A673 (cell line): ENCODE measurements around the gene KATNAL1. TPM values are rescaled to one million over a fixed set of nuclear protein-coding genes. Genes with fewer than 3 reads are reported as not detected.
A peak's percentile ranks its signal among the peaks of the same experiment; 100 is the strongest.

Experiments
- BruUV-seq: library from RNA; stranded (reverse); fragments of 400-500 nt; replicated peaks from 2 replicates; lab custom pipeline; 2021; lab: Mats Ljungman, UMichigan
- CTCF ChIA-PET: fragments of 300-600 bp; sonication (Branson Sonifier 250); formaldehyde crosslinking; loops from one replicate; lab custom pipeline; 2022; ENCODE audit warnings: antibody characterized with exemption; lab: Charles Lee
- POLR2A ChIA-PET: fragments of 300-600 bp; sonication (Branson Sonifier 250); formaldehyde crosslinking; loops from one replicate; lab custom pipeline; 2022; ENCODE audit warnings: antibody characterized with exemption; ENCODE audit not compliant: low non-redundant PET; lab: Charles Lee
- DNase-seq: peaks from one replicate; pipeline ENCODE4 v3.0.0-alpha.2; 2015; ENCODE audit warnings: low spot score
- H3K27ac ChIP-seq: fragments of 200-600 bp; sonication (generic); 2 replicates; pipeline ENCODE4 v1.5.1; 2016; ENCODE audit warnings: mixed run types, low read depth, mild to moderate bottlenecking, mixed read lengths, antibody characterized with exemption, low read length; ENCODE audit not compliant: poor library complexity, severe bottlenecking
- H3K27me3 ChIP-seq: fragments of 200-600 bp; sonication (generic); replicated peaks from 2 replicates; pipeline ENCODE4 v1.6.1; 2017; ENCODE audit warnings: mixed run types, low read depth, mild to moderate bottlenecking, mixed read lengths, antibody characterized with exemption, low read length; ENCODE audit not compliant: insufficient read depth, poor library complexity
- H3K36me3 ChIP-seq: fragments of 200-600 bp; sonication (generic); 2 replicates; pipeline ENCODE4 v1.6.1; 2016; ENCODE audit warnings: mixed run types, mild to moderate bottlenecking, mixed read lengths, antibody characterized with exemption, low read length; ENCODE audit not compliant: insufficient read depth, poor library complexity, severe bottlenecking
- H3K4me1 ChIP-seq: fragments of 200-600 bp; sonication (generic); 2 replicates; pipeline ENCODE4 v1.6.1; 2017; ENCODE audit warnings: mixed run types, mild to moderate bottlenecking, mixed read lengths, antibody characterized with exemption, low read length; ENCODE audit not compliant: insufficient read depth, poor library complexity, severe bottlenecking
- H3K4me3 ChIP-seq: fragments of 200-600 bp; sonication (generic); 2 replicates; pipeline ENCODE4 v1.5.1; 2016; ENCODE audit warnings: low read depth, mixed run types, mild to moderate bottlenecking, mixed read lengths, low read length; ENCODE audit not compliant: poor library complexity, severe bottlenecking
- H3K9me3 ChIP-seq: fragments of 200-600 bp; sonication (generic); 2 replicates; pipeline ENCODE4 v1.6.1; 2016; ENCODE audit warnings: mixed run types, low read depth, mild to moderate bottlenecking, mixed read lengths, antibody characterized with exemption, low read length; ENCODE audit not compliant: poor library complexity, severe bottlenecking
- EZH2 ChIP-seq: fragments of 200-600 bp; sonication (generic); IDR thresholded peaks from 2 replicates; pipeline ENCODE4 v1.6.1; 2017; ENCODE audit warnings: borderline replicate concordance, low read depth, mild to moderate bottlenecking, mixed read lengths, antibody characterized with exemption, low read length; ENCODE audit not compliant: poor library complexity, severe bottlenecking
- intact Hi-C: fragments of 100-400 bp; cut with micrococcal nuclease; formaldehyde crosslinking; loops from one replicate; pipeline ENCODE4 v1.10.0; 2022; ENCODE audit not compliant: unreplicated experiment
- total RNA-seq: library from RNA; stranded (reverse); gene quantifications from 2 replicates; pipeline ENCODE4 v1.2.3, GENCODE V29; 2021
- TF ChIP-seq, protein P1 (sequence below): fragments of 300-800, 200-600 bp; sonication (generic); conservative IDR thresholded peaks from 2 replicates; pipeline ENCODE4 v1.5.1; 2017; ENCODE audit warnings: low read depth, mild to moderate bottlenecking, antibody characterized with exemption, low read length, moderate library complexity, mixed read lengths

Gene KATNAL1
- total RNA-seq, 1 experiment from 2014 or later, result 63.0 TPM

GRCh38 chr13:30165796-30166195, 141.6 kb downstream of the KATNAL1 start:
- Histone ChIP-seq H3K4me3 (no peak overlapping the region), H3K9me3 (no peaks in the 10 kb centered on the region), H3K27me3 (no peaks in the 10 kb centered on the region), H3K36me3 (no peaks in the 10 kb centered on the region), H3K27ac (no peak overlapping the region), H3K4me1 (peaks cover 25% of the 10 kb centered on the region)
- no peak for TF ChIP-seq EZH2
- TF ChIP-seq, protein P1, sequence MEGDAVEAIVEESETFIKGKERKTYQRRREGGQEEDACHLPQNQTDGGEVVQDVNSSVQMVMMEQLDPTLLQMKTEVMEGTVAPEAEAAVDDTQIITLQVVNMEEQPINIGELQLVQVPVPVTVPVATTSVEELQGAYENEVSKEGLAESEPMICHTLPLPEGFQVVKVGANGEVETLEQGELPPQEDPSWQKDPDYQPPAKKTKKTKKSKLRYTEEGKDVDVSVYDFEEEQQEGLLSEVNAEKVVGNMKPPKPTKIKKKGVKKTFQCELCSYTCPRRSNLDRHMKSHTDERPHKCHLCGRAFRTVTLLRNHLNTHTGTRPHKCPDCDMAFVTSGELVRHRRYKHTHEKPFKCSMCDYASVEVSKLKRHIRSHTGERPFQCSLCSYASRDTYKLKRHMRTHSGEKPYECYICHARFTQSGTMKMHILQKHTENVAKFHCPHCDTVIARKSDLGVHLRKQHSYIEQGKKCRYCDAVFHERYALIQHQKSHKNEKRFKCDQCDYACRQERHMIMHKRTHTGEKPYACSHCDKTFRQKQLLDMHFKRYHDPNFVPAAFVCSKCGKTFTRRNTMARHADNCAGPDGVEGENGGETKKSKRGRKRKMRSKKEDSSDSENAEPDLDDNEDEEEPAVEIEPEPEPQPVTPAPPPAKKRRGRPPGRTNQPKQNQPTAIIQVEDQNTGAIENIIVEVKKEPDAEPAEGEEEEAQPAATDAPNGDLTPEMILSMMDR, result no peak
- intact Hi-C loops, result no loop called here
- POLR2A ChIA-PET, result no interaction called here
- DNase-seq, result no peak
- BruUV-seq, result no TSS peak
- CTCF ChIA-PET, result no interaction called here

DNA sequence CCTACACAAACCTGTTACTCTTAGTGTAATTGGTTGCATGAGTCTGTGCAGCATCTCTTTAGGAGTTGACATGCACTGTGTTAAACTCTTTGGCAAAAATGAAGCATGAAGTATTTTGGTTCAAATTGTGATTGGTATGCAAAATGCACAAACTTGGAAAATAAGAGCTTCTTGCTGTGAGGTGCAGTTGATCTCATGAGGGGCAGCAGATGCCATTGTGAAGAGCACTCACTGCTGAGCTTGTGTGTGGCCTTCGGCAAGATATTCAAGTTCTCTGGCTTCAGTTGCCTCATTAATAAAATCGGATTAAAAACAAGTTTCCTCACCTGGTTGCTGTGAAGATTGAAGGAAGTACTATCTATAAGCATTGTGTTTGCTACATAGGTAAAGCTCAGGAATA, 142.3 kb downstream of the KATNAL1 start:
- no TSS peak for BruUV-seq
- no peak for TF ChIP-seq EZH2
- TF ChIP-seq, protein P1, result no peak
- no peaks in the 10 kb centered on the region for H3K9me3 ChIP-seq
- ChIA-PET CTCF (no interaction called here), POLR2A (no interaction called here)
- no peak overlapping the region for H3K4me3 ChIP-seq
- DNase-seq, result no peak
- H3K4me1 ChIP-seq, result peaks cover 25% of the 10 kb centered on the region
- no peaks in the 10 kb centered on the region for H3K36me3 ChIP-seq
- no peaks in the 10 kb centered on the region for H3K27me3 ChIP-seq
- peak overlapping the region; percentile 59 for H3K27ac ChIP-seq
- intact Hi-C loops, result no loop called here

- H3K4me3 ChIP-seq, result no peak overlapping the region
- H3K4me1 ChIP-seq, result peaks cover 25% of the 10 kb centered on the region
- no peaks in the 10 kb centered on the region for H3K9me3 ChIP-seq
- peak overlapping the region; percentile 73 for H3K27ac ChIP-seq
- peak; percentile 91 for DNase-seq
- BruUV-seq, result no TSS peak
- no peaks in the 10 kb centered on the region for H3K27me3 ChIP-seq
- ChIA-PET POLR2A (no interaction called here), CTCF (interaction anchor here (0.8 kb wide), 1 partner anchor 9 kb away, joined by 4 read pairs; no protein-coding TSS in a partner anchor)
- no peaks in the 10 kb centered on the region for H3K36me3 ChIP-seq
- intact Hi-C loops, result no loop called here
- TF ChIP-seq EZH2, result no peak
- TF ChIP-seq, protein P1, result no peak
These were observed 143.2 kb downstream of the KATNAL1 start for GRCh38 chr13:30164146-30164545.
